Urothelium cell line (cell line): ENCODE results near the gene HNRNPR.

Source experiments
- DNase-seq: peaks from one replicate; pipeline ENCODE4 v3.0.0; 2011; ENCODE audit warnings: low spot score, mixed read lengths
- FAIRE-seq: peaks from 2 replicates; lab custom pipeline; 2011; peaks lifted over from hg19 to GRCh38; lab: Jason Lieb, UNC

Gene HNRNPR

GRCh38 chr1:23369335-23370013, 25.4 kb upstream of the HNRNPR start, which contains the start of gene ZNF436:
ZNF436 (minus strand) TSS chr1:23369836; CDS start chr1:23368005, 1,831 bp downstream.
- FAIRE-seq: no peak
- peak; percentile 33 for DNase-seq

- FAIRE-seq (no peak), DNase-seq (peak; percentile 89)
These were observed 24.7 kb upstream of the HNRNPR start for GRCh38 chr1:23368562-23369334.

DNA sequence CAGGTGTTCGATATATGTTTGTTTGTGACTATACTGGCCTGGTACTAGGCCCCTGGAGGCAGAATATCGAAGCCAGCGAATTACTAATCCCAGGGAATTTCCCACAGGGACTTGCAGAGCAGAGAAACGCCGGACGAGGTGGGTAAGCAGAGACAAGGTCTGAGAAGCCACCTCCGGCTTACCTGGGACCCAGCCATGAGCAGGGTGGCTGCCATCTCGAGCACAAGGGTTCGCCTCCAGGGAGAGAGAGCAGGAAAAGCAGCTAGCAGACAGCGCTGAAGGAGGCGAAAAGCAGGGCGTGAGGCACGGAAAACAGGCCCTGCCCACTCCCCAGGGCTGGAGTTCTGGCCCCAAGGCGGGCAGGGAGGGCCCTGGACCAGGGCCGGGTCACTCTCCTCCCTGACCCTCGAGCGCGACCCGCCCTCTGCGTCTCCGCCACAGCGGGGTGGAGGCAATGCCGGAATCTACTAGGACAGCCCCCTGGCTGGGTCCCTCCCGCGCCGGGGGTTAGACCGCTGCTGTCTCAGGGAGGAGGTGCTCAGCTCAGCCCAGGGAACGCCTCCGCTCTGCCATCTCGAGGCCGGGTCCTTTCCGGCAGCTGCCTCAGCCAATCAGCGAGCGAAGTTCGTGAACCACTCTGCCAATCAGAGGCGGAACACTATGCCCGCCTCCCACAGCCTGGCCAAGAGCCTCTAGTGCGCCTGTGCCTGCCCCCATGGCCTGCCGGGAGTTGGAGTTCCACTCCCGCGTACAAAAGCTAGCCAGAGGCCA, 23.9 kb upstream of the HNRNPR start:
- FAIRE-seq (peak; percentile 89), DNase-seq (peak; percentile 99)

- no peak for FAIRE-seq
These were observed 23.3 kb upstream of the HNRNPR start for GRCh38 chr1:23367451-23367790.

GRCh38 chr1:23366598-23366997, 22.5 kb upstream of the HNRNPR start:
- FAIRE-seq (no peak), DNase-seq (no peak)

More at GRCh38 chr1:23367451-23367790, 23.3 kb upstream of the HNRNPR start:
- no peak for DNase-seq

DNA sequence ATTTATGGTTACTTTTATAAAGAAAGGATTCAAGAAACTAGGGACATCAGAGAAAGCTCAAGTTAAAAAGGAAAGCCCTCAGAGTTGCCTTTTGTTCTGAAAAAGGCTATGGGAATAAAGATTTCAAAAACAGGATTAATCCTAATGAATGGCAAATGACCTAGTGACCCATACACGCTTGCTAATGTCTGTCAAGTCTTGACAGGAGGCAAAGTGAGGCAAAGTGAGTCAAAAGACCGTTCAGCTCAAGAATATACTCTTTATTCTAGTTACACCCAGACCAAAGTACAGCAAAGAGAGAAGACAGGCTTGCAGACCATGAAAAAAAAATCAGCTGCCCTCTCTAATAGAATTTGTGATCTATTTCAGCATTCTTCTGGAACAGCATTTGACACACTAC, 22.1 kb upstream of the HNRNPR start:
- FAIRE-seq (no peak), DNase-seq (no peak)

DNA sequence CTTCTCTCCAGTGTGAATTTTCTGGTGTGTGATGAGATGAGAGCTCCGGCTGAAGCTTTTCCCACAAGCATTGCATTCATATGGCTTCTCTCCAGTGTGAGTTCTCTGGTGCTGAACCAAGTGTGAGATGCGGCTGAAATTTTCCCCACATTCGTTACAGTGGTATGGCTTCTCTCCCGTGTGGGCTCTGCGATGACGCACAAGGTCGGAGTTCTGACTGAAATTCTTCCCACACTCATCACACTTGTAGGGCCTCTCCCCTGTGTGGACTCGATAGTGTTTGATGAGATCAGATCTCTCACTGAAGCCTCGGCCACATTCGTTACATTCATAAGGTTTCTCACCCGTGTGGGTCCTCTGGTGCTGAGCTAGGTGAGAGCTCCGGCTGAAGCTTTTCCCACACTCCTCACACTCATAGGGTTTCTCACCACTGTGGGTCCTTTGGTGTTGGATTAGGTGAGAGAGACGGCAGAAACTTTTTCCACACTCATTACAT, 18.2 kb upstream of the HNRNPR start:
- DNase-seq: no peak
- no peak for FAIRE-seq

DNA sequence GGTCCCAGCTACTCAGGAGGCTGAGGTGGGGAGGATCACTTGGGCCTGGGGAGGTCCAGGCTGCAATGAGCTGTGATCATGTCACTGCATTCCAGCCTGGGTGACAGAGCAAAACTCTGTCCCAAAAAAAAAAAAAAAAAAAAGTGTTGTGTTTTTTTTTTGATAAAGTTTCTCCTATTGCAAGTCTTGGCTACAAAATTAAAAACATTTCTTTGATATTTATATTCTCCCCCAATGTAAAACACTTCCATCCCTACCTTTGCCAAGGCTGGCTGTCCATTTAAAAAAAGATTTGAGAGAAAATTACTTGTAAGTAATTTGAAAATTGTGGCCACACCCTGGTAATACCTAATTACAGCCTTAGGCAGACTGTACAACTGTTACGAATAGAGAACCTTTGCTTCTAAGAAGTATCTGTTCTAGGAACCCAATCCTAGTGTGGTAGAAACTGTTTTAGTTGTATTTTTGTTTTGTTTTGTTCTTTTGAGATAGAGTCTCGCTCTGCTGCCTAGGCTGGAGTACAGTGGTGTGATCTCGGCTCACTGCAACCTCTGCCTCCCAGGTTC, 14.3 kb upstream of the HNRNPR start:
- FAIRE-seq (no peak), DNase-seq (no peak)

GRCh38 chr1:23357138-23357908, 13.2 kb upstream of the HNRNPR start:
- DNase-seq (no peak), FAIRE-seq (no peak)

DNA sequence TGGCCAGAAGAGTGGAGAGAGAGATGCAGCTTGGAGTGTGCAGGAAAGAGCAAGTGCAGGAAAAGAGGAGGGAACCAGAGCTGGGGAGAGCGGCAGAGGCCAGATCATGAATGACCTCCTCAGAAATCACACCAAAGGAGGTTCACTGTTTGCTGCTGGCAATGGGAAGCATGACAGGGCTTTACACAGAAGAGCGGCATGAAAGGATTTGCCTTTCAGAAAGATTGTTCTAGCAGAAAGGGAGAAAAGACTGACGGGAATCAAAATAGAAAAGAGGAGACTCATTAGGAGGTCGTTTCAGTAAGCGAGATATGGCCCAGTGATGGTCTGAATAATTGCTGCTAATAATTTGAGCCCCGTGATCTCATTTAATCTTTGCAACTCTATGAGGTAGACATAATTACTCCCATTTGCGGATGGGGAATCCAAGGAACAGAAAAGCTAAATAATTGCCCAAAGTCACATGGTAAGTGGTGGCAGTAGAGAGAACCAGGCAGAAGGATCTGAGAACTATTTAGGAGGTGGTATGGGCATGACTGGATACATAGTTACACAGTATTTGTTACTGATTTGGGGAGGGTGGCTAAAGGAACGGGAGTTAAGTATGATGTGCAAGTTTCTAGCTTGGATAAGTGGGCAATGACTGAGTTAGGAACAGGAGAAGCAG, 12.5 kb upstream of the HNRNPR start:
- FAIRE-seq: no peak
- DNase-seq: no peak

DNA sequence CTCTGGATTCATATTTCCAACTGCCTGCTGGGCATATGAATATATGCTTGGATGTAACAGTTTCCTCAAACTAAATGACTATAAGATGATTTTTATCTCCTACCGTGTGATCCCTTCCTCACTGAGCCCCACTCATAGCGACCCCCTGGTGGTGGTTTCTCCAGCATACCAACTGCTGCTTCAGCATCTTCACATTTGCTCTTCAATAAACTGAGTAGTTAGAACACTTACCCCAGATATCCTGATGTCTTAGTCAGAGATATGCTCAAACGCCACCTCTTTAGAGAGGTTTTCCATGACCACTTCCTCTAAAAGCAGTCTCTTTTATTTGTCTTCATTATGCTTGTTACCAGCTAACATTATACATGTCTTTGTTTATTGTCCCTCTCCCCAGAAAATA, 10.2 kb upstream of the HNRNPR start:
- DNase-seq: no peak
- no peak for FAIRE-seq

DNA sequence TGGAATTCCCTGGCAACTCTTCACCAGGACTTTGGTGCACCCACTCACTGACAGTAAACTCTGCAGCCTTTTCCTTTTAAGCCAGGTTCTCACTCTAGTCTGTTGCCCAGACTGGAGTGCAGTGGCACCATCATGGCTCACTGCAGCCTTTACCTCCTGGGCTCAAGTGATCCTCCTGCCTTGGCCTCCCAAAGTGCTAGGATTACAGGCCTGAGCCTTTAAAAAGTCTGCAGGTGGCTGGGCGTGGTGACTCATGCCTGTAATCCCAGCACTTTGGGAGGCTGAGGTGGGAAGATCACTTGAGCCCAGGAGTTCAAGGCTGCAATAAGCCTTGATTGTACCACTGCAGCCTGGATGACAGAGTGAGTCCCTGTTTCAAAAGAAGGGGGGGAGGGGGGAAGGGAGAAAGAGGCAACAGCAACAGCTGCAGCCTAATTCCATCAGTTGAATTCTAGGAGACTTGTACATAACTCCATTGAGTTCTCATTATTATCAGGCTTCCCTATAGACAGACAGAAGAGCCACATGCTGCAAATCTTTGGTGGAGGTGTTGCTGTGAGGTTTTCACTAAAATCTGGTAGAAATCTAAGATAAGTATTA, 8.1 kb upstream of the HNRNPR start:
- FAIRE-seq (no peak), DNase-seq (no peak)

DNA sequence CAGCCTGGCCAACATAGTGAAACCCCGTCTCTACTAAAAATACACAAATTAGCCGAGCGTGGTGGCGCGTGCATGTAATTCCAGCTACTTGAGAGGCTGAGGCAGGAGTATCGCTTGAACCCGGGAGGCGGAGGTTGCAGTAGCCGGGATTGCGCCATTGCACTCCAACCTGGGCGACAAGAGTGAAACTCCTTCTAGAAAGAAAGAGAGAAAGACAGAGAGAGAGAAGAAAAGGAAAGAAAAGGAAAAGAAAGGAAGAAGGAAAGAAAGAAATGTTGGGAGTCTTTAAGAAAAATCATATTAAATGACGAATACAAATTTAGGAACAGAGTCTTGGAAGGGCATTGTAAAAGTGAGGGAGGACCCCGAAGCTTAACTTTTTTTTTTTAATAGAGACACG, 1.8 kb upstream of the HNRNPR start:
- DNase-seq (no peak), FAIRE-seq (no peak)

DNA sequence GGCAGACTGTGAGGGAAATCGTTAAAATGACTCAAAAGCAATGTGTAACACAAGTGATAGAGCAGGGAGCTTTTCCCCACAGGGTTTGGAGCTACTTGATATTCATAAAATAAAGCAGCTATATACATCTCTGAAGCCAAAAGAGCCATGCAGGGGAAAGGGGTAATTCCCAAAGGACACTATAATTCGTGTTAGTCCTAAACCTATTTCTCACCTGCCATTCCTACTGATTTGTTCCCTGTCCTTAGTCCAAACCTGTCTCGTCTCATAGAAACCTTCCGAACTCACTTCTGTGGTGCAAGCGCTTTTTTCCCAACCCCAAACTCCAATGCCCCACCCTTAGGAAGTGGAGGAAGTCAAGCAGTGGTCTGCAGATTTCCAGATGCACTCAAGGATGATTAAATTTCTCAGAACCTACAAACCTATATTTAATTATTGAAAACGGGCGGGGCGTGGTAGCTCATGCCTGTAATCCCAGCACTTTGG, 946 bp upstream of the HNRNPR start:
- no peak for FAIRE-seq
- peak; percentile 6 for DNase-seq

DNA sequence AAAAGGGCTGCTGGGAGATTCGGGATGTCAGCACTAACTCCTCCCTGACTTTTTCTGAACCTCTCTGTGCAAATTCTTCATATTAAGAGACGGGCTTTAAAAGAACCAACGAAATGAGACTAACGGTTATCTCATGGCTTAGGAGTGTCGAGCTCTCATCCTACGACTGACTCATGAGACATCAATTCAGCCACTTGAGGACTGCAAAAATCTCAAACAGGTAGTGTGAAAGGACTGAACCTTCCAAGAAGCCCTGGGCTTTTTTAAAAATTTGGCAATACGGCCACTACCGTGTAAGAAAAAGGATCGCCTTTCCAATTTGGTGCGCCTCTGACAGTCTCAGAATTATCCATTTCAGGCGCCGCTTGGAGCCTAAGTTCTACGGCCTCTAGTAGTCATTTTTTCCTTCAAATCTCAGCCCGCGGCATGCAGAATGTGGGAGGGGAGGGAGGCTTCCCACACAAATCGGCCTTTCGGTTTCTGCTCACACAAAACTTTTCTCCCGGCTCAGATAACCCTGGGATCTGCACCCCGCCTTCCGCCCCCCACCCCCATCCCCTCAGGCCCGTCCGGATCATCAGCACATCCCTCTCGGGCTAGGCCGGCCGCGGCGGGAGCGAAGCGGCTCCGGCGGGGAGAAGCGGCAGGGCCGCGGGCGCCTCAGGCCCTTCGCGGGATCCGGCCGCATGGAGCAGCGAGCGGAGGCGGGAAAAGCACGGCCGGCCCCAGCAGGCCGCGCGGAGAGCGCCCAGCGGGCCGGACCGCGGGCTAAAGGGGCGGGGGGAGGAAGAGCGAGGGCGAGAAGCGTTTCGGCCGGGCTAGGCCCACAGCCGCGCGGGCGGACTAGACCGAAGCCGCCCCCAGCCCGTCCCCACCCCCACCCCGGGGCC, 618 bp downstream of the HNRNPR start:
- DNase-seq (peak; percentile 42), FAIRE-seq (no peak)

GRCh38 chr1:23341931-23342692, 2.0 kb downstream of the HNRNPR start:
- DNase-seq (no peak), FAIRE-seq (no peak)

GRCh38 chr1:23339632-23340031, 4.5 kb downstream of the HNRNPR start:
- FAIRE-seq (no peak), DNase-seq (no peak)

GRCh38 chr1:23337869-23338268, 6.2 kb downstream of the HNRNPR start:
- FAIRE-seq: no peak
- DNase-seq: no peak
